HG03095 (cell line): Measurements from ENCODE around the gene PAX7.
"Not testable (repeated sequence)": the region's sequence is repeated elsewhere in the genome, so short reads cannot be mapped to it uniquely, and the experiment has no call there.

Source experiments
- ATAC-seq: cut with Tn5 transposase; IDR thresholded peaks from one replicate; pipeline ENCODE4 v1.9.1; 2021; ENCODE audit warnings: moderate library complexity; ENCODE audit not compliant: unreplicated experiment

Gene PAX7

GRCh38 chr1:18657506-18658201 is 27.0 kb downstream of the PAX7 start:
- no peak for ATAC-seq

- no peak for ATAC-seq
These were observed 28.2 kb downstream of the PAX7 start for GRCh38 chr1:18658831-18659230.

GRCh38 chr1:18661404-18662285 is 31.0 kb downstream of the PAX7 start:
- ATAC-seq, result no peak

GRCh38 chr1:18662286-18662639 is 31.6 kb downstream of the PAX7 start:
- no peak for ATAC-seq

GRCh38 chr1:18666317-18666920 is 35.8 kb downstream of the PAX7 start:
- no peak for ATAC-seq

GRCh38 chr1:18667333-18667732 is 36.7 kb downstream of the PAX7 start:
- ATAC-seq, result no peak

- no peak for ATAC-seq
These were observed 37.4 kb downstream of the PAX7 start for GRCh38 chr1:18668046-18668445.

GRCh38 chr1:18668750-18669404 is 38.2 kb downstream of the PAX7 start:
- ATAC-seq, result no peak

GRCh38 chr1:18670121-18670867 is 39.6 kb downstream of the PAX7 start:
- ATAC-seq, result no peak

- no peak for ATAC-seq
These were observed 40.2 kb downstream of the PAX7 start for GRCh38 chr1:18670868-18671225.

- ATAC-seq, result no peak
These were observed 43.3 kb downstream of the PAX7 start for GRCh38 chr1:18673976-18674375.

- no peak for ATAC-seq
These were observed 45.7 kb downstream of the PAX7 start for GRCh38 chr1:18676332-18676781.

- no peak for ATAC-seq
These were observed 50.8 kb downstream of the PAX7 start for GRCh38 chr1:18681423-18681835.

GRCh38 chr1:18682375-18682774 is 51.7 kb downstream of the PAX7 start:
- no peak for ATAC-seq

GRCh38 chr1:18684303-18684702 is 53.7 kb downstream of the PAX7 start:
- no peak for ATAC-seq

- ATAC-seq, result no peak
These were observed 55.9 kb downstream of the PAX7 start for GRCh38 chr1:18686540-18686939.

- no peak for ATAC-seq
These were observed 56.6 kb downstream of the PAX7 start for GRCh38 chr1:18687273-18687672.

- no peak for ATAC-seq
These were observed 61.0 kb downstream of the PAX7 start for GRCh38 chr1:18691648-18692047.

GRCh38 chr1:18693256-18694098 is 62.8 kb downstream of the PAX7 start:
- no peak for ATAC-seq

- ATAC-seq, result not testable (repeated sequence)
These were observed 63.6 kb downstream of the PAX7 start for GRCh38 chr1:18694289-18694688.
